NCI-H774 (cell line): ENCODE results near the gene HDDC3.

Source experiments
- DNase-seq: peaks from one replicate; lab custom pipeline; 2025; lab: John Stamatoyannopoulos, UW

Gene HDDC3

DNA sequence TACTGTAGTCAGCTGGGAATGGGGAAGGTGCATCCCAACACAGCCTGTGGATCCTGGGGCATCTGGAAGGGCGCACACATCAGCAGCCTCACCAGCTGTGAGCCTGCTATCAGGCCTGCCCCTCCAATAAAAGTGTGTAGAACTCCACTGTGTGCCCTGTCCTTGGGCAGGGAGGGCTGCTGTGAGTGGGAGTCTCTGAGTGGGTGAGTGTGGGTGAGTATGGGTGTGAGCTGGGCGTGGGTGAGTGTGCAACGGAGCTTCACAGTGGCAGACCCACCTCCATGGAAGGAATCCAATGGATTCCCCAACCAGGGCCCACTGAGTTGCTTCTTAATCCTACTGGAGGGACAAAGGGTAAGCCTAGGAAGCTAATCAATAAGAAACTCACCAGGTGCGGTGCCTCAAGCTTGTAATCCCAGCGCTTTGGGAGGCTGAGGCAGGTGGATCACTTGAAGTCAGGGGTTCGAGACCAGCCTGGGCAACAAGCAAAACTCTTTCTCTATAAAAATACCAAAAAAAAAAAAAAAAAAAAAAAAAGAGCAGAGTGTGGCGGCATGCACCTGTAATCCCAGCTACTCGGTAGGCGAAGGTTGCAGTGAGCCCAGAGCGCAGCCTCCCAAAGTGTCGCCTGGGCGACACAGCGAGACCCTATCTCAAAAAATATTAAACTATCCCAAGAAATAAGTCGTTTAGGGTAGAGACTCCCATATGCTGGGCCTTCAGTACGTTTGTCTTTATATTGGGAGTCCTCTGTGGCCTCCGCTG lies 21.8 kb upstream of the HDDC3 start:
- DNase-seq: no peak

DNA sequence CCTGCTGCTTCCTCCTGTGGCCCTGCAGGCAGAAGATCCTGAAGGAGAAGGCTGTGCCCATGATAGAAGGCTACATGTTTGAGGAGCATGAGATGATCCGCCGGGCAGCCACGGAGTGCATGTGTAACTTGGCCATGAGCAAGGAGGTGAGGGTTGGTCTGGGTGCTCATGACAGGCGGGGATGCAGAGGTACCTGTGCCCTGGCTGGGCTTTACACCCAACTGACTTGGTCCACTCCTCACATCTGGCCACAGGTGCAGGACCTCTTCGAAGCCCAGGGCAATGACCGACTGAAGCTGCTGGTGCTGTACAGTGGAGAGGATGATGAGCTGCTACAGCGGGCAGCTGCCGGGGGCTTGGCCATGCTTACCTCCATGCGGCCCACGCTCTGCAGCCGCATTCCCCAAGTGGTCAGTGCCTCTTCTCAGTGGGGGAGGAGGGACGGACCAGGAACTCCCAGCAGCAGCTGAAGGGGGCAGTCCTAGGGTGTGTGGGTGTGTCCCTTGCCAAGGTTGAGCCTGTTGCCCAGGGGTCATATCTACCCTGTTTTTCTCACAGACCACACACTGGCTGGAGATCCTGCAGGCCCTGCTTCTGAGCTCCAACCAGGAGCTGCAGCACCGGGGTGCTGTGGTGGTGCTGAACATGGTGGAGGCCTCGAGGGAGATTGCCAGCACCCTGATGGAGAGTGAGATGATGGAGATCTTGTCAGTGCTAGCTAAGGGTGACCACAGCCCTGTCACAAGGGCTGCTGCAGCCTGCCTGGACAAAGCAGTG lies 20.7 kb upstream of the HDDC3 start:
- DNase-seq: no peak

DNA sequence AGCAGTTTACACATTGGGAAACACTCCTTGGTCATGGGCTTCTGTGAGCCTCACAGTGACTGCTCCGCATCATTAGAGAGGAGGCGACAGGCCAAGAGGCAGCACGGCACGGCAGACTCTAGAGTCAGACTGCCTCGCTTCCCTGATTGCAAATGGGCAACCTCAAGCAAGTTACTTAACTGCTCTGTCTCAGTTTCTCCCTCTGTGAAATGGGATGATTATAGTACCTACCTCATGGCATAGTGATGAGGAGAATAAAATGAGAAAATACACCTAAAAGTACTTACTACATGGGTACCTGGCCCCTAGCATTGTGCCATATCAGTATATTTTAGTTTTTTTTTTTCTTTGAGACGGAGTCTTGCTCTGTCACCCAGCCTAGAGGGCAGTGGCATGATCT lies 18.3 kb upstream of the HDDC3 start:
- no peak for DNase-seq

DNA sequence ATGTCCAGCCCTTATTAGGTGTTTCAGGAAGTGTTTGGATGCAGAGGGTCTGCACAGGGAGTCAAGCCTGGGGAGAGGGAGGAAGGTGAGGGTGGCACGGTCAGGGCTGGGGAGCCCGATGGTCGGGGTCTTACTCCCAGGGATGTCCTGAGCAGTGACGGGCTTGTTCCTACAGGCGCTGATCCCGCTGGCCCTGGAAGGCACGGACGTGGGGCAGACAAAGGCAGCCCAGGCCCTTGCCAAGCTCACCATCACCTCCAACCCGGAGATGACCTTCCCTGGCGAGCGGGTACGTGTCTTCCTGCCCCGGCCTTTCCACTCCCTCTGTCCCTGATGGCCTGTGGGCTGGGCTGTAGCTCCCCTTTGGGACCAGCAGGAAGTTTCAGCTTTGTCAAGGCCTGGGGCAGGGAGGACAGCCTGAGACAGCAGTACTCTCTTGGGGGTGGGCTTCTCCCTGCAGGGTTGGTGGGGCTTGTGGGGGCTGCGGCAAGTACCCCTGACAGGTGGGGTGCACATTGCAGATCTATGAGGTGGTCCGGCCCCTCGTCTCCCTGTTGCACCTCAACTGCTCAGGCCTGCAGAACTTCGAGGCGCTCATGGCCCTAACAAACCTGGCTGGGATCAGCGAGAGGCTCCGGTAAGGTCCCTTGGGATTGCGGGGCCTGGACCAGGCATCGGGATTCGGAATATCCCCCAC lies 17.8 kb upstream of the HDDC3 start:
- no peak for DNase-seq

DNA sequence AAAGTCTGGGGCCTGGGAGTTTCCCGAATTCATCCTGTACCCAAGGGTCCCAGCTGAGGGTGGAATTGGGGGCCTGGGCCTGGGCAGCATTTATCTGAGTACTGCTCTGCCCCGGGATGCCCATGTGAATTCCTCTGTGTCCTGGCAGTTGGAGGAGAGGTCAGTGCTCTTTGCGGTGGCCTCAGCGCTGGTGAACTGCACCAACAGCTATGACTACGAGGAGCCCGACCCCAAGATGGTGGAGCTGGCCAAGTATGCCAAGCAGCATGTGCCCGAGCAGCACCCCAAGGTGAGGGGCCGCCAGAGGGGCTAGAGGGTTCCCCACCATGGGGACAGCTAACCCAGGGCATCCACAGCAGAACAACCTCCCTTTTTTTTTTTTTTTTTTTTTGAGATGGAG lies 16.2 kb upstream of the HDDC3 start:
- no peak for DNase-seq

DNA sequence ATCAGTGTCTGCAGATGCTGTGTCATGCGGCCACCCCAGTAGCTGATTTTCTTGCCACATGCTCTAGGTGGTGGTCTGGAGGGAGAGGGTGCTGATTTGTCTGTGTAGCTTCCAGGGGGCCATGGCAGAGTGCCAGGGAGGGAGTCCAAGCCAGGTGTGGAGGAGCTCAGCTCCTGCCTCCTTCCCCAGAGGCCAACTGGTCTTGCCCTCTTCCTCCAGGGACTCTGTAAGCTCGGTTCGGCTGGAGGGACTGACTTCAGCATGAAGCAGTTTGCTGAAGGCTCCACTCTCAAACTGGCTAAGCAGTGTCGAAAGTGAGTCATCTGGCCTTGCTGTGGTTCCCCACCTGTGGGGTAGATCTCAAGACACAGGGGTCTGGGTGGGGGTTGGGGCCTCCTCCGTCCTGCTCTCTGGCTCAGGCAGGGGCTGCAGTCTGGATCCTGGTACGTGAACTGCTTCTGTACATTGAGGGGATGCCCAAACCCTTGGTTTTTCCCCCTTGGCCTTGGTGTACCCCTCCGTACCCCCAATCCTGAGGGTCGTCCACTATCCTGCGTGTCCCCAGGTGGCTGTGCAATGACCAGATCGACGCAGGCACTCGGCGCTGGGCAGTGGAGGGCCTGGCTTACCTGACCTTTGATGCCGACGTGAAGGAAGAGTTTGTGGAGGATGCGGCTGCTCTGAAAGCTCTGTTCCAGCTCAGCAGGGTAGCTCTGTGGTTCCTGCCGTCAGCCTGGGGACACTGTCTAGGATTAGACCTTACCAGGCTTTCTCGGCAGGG lies 15.4 kb upstream of the HDDC3 start:
- no peak for DNase-seq

DNA sequence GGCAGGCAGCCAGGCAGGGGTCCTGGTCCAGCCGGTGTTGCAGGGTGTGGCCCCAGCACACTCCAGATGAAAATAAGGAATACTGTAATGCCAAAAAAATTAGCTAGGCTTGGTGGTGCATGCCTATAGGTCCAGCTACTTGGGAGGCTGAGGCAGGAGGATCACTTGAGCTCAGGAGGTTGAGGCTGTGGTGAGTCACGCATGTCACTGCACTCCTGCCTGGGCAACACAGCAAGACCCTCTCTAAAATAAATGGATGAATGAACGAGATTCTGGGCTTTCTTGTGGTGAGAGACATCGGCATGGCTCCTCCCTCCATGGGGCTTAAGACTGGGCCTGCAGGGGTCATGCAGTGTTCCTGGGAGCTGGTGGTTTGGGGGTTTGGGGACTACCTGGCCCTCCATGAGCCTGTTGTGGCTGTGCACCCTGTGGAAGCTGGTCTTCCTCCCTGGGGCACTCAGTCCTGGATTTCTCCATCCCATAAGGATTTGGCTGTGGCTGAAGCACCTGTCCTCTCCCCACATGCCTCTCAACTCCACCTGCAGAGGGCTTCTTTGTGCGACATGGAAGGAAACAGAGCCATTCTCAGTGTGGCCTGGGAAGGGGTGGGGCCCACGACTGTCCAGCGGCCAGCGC lies 14.7 kb upstream of the HDDC3 start:
- no peak for DNase-seq

DNA sequence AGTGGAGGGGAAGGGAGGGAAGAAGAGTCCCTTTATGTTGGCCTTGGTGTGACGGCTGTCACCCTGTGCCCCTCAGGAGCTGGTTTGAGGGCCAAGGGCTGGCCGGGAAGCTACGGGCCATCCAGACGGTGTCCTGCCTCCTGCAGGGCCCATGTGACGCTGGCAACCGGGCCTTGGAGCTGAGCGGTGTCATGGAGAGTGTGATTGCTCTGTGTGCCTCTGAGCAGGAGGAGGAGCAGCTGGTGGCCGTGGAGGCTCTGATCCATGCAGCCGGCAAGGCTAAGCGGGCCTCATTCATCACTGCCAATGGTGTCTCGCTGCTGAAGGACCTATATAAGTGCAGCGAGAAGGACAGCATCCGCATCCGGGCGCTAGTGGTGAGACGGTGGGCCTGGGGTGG lies 14.2 kb upstream of the HDDC3 start:
- DNase-seq: no peak

DNA sequence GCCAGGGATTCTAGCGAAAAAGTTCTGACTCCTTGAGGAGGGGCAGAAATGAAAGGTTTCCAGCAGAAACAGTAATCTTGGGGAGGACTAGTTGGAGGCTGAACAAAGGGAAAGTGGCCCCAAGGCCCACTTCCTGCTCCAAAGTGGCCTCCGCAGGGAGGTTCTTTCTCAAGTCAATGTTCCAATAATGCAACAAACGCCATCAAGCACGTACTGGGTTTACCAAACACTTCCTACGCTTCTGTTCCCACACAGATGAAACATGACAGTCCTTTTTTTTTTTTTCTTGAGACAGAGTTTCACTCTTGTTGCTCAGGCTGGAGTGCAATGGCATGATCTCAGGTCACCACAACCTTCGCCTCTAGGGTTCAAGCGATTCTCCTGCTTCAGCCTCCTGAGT lies 12.7 kb upstream of the HDDC3 start:
- DNase-seq: no peak

DNA sequence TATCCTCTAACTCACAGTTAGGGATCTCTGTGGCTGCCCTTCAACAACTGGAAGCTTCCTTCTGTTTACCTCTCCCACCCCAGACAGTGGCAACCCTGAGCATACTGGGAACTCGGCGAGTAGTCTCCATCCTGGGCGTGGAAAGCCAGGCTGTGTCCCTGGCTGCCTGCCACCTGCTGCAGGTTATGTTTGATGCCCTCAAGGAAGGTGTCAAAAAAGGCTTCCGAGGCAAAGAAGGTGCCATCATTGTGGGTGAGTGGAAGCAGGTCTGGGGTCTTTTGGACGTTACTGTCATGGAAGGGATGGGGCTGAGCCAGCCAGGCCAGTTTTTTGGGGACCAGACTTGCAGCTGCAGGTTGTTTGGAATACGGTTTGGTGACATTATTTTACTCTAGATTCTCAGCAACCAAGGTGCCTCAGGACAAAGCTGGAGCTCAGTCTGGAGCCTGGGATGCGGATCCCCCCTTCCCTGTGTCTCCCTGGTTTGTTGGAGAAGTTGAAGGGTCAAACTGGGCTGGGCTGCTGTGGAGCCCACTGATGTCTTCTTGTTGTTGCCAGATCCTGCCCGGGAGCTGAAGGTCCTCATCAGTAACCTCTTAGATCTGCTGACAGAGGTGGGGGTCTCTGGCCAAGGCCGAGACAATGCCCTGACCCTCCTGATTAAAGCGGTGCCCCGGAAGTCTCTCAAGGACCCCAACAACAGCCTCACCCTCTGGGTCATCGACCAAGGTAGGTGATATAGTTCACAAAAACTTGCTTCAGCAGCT lies 10.2 kb upstream of the HDDC3 start:
- DNase-seq: no peak

DNA sequence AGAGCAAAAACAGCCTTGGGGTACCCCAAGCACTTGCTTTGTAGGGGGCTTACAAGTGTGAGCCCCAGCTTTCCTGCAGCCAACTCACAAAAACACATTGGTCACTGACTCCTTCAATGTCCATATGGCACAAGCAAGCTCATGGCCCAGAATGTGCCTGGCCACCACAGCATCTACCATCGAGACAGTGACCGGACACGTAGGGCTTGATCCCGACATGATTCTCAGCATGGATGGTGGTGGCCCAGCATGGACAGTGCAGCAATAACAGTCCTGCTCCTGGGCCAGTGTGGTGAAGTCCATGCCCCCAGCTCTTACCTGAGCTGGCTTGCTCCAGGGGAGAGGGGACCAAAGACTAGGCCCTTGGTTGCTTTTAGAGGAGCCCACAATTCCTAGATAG lies 8.7 kb upstream of the HDDC3 start:
- DNase-seq: no peak

DNA sequence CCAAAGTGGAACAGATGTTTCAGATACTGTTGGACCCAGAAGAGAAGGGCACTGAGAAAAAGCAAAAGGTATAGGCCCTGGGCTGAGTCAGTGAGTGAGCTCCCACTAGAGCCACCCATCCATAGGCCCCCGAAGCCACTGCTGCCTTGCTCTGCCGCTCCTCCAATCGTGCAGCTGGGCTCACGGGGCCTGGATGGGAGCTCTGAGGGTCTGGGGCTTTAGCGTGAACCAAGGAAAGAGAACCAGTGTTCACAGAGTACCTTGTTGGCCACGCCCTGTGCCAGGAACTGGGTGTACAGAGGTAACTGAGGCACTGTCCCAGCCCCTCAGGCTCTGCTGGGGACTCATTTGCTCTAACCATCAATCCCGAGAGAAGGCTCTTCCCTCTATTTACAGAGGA lies 7.4 kb upstream of the HDDC3 start:
- no peak for DNase-seq

DNA sequence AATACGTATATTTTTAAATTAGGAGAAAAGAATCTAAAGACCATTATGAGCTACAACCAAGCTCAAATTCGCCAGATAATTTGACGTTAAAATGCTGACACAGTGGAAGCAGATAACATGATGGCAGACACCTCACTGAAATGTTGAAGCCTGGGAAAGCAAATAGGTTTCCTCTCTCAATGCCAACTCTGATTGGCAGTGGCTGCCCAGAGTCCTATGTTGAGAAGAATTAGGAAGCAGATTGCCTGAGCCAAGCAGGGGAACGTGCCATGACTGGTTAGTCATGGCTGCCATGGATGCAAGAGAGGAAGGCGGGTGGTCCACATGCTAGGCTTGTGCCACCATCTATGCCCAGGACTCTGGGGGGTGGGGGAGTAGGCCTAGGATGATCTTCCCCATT lies 5.9 kb upstream of the HDDC3 start:
- DNase-seq: no peak

DNA sequence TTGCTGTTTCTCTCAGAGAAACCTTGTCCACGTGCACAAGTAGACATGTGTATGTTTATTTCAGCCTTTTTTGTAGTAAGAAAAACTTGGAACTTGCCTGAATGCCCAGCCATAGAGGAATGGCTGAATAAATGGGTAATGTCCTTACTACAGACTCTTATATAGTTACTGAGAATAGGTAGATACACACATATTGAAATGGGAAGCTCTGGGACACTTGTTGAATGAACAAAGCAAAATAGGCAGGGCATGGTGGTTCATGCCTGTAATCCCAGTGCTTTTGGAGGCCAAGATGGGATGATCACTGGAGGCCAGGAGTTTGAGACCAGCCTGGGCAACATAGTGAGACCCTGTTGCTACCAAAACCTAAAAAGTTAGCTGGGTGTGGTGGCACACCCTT lies 4.5 kb upstream of the HDDC3 start:
- DNase-seq: no peak

DNA sequence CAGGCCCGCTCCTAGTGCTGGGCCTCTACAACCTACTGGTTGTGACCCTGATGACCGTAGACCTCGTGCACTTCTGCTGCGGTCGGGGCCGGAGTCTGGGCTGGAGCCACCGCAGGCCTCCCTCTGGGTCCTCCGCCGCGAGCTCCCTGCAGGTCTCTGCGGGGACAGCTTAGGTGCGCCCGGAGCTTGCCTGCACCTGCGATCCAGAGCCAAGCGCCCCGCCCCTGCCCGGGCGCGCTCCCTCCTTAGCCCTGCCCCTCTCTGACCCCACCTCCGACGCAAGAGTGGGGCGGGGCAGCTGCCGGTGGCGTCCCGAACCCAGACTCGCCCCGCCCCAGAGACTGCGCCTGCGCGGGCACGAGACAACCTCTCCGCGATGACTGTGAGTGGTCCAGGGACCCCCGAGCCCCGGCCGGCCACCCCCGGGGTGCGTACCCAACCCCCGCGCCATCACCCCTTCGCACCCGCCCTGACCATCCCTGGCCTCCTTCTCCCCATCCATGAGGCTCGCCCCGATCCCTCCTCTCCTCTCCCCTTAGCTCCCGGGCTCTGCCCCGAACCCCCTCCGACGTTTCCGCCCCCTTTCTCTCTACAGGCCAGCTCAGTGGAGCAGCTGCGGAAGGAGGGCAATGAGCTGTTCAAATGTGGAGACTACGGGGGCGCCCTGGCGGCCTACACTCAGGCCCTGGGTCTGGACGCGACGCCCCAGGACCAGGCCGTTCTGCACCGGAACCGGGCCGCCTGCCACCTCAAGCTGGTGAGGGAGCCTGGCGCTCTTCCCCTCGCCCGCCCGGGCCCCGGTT lies 2.8 kb upstream of the HDDC3 start, which contains the start of gene UNC45A:
Gene UNC45A (plus strand): TSS at position 337 of the 803 bp plus-strand sequence. CDS start 40 bp downstream, at position 377.
- peak; percentile 92 for DNase-seq

DNA sequence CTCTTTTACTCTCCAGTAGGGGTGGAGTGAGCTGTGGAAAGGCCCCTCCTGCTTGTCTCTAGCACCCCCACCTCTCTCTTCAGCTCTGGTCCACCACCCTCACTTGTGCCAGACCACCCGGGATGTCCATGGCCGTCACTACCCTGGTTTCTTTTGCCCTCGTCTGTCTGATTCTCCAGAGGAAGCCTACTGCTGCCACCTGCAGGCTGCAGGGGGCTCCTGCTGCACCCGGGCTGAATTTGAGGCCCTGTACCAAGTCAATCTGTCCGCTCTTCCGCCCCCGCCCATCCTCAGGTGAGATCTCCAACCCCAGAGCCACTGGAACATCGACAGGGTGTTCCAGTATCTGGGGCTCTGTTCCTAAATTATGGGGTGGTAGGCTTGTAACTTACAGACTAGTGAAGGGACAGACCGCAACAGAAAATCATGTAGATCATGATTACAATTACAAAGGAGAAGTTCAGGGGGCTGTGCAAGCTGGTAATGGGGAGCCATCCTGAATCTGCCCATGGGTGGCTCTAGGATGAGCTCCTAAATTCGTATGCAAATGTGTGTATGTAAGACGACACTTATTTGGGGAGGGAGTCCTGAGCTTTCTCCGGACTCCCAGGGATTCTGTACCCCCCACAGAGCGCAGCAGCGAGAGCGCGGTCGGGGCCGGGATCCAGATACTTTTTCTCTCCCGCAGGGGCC lies 2.1 kb upstream of the HDDC3 start:
- peak; percentile 80 for DNase-seq

DNA sequence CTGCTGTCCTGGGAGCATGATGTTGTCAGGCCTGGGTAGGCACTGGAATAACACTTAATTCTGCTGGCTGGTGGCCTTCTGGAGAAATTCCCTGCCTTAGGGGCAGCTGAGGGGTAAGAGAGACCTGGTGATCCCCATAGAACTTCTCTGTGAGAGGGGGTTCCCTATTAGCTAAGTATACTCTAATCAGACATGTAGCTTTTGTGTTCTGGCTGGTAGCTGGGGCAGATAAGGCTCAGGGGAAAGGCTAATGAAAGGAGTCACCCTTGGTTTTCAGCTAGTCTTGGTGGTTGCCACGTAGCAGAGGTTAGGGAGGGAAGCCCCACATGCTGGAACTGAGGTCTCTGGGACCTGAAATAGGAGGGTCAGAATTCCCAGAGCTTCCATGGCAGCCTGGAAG lies 952 bp upstream of the HDDC3 start:
- no peak for DNase-seq

DNA sequence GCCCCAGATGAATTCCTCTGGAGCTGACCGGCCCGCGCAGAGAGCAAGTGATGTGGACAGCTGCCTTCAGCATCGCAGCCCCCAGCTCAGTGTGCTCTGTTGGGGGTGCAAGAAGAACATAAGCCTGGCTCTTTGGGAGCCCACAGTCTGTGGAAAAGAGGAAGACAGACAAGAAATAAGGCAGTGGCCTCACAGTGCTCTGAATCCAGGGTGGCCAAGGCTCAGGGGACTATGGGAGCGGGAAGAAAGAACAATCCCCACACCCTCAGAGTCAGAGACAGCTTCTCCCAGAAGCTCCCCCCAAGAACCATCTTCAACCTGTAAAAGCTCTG lies 277 bp upstream of the HDDC3 start:
- no peak for DNase-seq

DNA sequence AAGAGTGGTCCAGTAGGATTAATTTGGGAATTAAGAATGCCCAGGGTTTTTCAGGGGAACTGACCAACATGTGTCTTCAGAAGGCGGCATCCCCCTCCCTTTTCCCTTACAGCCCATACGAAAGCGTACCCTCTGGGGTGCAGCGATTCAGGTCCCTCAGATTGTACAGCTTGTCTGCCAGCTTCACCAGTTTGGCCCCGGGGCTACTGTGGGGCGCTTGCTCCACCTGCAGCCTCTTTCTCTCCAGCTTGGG lies 848 bp downstream of the HDDC3 start:
- no peak for DNase-seq
